ENCODE results near the gene IFT80.
A peak's percentile ranks its signal among the peaks of the same experiment; 100 is the strongest.

Gene IFT80

DNA sequence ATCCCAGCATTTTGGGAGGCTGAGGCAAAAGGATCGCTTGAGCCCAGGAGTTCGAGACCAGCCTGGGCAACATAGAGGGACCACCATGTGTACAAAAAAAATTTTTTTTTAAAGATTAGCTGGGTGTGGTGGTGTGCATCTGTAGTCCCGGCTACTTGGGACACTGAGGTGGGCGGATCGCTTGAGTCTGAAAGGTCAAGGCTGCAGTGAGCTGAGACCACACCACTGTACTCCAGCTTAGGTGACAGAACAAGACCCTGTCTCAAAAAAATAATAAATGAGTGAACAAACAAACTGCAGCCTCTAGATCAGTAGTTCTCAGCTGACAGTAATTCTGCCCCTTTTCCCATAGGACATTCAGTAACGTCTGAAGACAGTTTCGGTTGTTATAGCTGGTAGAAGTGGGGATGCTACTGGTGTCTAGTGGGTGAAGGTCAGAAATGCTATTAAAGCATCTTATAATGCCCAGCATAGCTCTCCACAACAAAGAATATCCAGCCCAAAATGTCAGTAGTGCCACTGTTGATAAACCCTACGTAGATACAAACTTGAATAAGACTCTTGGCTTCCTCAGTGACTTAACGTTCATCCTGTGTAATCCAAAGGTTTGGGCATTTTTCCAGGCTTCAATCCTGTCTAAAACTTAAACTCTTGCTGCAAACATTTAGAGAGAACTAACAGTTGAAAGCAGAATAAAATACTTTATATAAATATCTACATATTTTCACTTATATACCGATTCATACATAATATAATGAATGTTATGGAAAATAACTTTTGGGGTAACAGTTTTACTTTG is 11.0 kb upstream of the IFT80 start:
- no peak for DNase-seq
- H3K27me3 Mint-ChIP-seq, result no peaks in the 10 kb centered on the region
- no peaks in the 10 kb centered on the region for H3K9me3 Mint-ChIP-seq
- peaks cover 84% of the 10 kb centered on the region for H3K36me3 Mint-ChIP-seq (ENCODE audit: low read depth)
- H3K4me1 Mint-ChIP-seq (ENCODE audit: low read depth), result peaks cover 5% of the 10 kb centered on the region
- no peak overlapping the region for H3K4me3 Mint-ChIP-seq
- no peak overlapping the region for H3K27ac Mint-ChIP-seq

DNA sequence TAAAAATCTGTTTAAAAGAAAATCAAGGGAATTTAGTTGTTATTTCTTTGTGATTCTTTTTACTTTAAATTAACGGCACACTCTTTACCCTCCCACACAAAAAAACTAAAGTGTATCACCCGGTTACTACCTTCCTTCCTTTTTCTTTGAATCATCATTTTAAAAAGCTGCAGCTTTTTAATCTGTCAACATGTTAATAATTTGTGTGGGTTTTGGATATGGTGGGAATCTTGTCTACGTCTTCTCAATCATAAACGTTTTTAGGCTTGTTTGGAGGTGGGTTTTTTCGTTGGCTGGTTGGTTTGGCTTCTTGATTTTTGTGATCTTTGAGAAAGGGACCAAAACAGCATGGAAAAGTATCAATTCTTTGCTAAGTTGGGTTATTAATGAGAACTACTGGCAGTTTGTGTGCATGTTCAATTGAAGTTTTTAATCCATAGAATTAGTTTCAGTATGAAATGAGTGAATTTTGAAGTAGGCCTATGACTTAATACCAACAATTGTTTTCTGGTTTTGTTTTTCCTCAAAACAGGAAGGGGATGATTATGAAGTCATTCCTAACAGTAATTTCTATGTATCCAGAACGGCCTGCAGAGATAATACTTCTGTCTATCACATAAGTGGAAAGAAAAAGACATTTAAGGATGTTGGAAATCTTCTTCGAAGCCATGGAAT is 4.9 kb upstream of the IFT80 start:
- DNase-seq, result no peak
- peaks cover 11% of the 10 kb centered on the region for H3K27me3 Mint-ChIP-seq
- peak overlapping the region; percentile 97 for H3K4me3 Mint-ChIP-seq
- peaks cover 37% of the 10 kb centered on the region for H3K4me1 Mint-ChIP-seq (ENCODE audit: low read depth)
- no peaks in the 10 kb centered on the region for H3K9me3 Mint-ChIP-seq
- H3K27ac Mint-ChIP-seq, result peak overlapping the region; percentile 66
- peaks cover 92% of the 10 kb centered on the region for H3K36me3 Mint-ChIP-seq (ENCODE audit: low read depth)

DNA sequence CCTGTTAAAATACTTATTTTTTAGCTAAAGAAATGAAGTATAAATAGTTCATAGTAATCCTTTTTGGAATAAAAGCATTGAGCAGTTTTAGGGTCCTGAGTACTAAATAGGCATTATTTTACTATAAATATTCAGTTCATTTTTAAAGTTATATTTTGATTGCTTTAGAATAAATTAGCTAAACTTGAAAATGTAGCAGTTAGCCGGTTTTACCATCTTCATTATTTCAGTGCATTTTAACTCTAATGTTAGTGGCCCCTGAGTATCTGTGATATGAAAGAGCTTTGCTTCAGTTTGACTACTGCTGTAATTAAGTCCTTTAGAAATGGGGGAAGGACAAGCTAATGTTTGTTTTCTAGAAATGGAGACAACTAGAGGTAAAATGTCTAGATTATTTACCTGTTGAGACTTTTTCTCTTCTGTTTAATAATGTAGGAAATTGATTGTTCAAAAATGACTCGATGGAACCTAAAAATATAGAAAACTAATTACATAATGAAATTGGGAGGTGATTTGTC is 4.1 kb upstream of the IFT80 start:
- Mint-ChIP-seq H3K9me3 (no peaks in the 10 kb centered on the region), H3K4me3 (peak overlapping the region; percentile 97), H3K36me3 (ENCODE audit: low read depth) (peaks cover 92% of the 10 kb centered on the region), H3K4me1 (ENCODE audit: low read depth) (peaks cover 42% of the 10 kb centered on the region), H3K27ac (no peak overlapping the region), H3K27me3 (peaks cover 11% of the 10 kb centered on the region)
- no peak for DNase-seq

DNA sequence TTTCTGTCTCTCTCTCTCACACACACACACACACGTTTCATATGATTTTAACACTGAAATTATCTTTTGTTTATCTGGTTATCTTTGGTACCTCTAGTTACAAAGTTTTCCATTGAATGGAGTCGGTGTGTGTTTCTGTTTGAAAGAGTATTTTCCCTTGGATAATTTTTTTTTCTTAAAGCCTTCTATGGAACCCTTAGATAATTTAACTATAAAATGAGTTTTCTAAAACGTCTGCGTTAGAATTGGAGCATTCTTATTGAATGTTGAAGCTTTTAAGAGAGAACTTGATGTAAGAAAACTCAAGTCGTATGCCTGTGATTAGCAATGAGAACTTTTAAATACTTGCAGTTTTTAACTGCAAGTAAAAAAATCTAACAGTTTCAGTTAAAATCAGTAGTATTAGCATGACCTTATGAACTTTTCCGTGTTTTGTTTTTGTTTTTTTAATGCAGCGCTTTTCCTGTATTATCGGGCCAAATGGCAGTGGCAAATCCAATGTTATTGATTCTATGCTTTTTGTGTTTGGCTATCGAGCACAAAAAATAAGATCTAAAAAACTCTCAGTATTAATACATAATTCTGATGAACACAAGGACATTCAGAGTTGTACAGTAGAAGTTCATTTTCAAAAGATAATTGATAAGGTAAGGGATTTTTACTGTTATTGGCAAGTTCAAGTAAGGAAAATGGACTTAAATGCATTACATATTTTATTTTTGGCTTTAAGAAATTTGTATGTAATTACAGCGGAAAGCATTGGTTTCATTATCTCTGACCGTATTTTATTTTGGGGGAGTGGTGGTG is 3.4 kb upstream of the IFT80 start:
- Mint-ChIP-seq H3K4me3 (peak overlapping the region; percentile 97), H3K9me3 (no peaks in the 10 kb centered on the region), H3K4me1 (ENCODE audit: low read depth) (peaks cover 46% of the 10 kb centered on the region), H3K36me3 (ENCODE audit: low read depth) (peaks cover 87% of the 10 kb centered on the region), H3K27me3 (peaks cover 11% of the 10 kb centered on the region), H3K27ac (peak overlapping the region; percentile 35)
- no peak for DNase-seq

DNA sequence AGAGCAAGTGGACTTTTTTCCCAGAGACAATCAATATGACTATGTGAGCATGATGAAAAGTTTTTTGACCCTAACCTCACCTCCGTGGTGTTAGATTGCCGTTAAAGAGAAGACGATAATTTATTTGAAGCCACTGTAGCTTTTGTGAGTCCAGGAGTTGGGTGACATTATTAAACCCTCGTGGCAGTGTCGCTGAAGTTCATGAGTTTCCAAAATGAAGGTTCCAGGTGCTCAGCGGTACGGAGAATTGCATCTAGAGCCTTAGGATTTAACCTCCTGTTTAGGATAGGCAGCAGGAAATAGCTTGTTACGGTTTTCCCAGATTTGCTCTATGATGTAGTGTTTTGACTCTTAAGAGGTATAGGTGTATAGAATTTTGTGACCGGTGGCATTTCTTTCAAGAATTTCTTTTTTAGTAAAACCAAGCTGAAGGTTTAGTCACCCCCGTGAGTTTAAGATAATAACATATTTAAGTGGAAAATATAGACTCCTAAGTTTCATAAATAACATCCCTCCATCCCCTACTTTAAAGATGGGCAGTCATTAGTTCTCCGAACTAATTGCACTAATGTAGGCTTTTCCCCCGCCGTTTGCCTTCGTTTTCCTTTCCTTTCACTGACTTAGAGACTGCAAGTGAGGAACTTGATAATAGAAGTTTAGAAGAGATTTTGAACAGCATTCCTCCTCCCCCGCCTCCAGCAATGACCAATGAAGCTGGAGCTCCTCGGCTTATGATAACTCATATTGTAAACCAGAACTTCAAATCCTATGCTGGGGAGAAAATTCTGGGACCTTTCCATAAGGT is 2.5 kb upstream of the IFT80 start:
- no peak for DNase-seq
- Mint-ChIP-seq H3K4me1 (ENCODE audit: low read depth) (peaks cover 49% of the 10 kb centered on the region), H3K27ac (peak overlapping the region; percentile 88), H3K9me3 (no peaks in the 10 kb centered on the region), H3K4me3 (peak overlapping the region; percentile 97), H3K27me3 (peaks cover 11% of the 10 kb centered on the region), H3K36me3 (ENCODE audit: low read depth) (peaks cover 80% of the 10 kb centered on the region)

DNA sequence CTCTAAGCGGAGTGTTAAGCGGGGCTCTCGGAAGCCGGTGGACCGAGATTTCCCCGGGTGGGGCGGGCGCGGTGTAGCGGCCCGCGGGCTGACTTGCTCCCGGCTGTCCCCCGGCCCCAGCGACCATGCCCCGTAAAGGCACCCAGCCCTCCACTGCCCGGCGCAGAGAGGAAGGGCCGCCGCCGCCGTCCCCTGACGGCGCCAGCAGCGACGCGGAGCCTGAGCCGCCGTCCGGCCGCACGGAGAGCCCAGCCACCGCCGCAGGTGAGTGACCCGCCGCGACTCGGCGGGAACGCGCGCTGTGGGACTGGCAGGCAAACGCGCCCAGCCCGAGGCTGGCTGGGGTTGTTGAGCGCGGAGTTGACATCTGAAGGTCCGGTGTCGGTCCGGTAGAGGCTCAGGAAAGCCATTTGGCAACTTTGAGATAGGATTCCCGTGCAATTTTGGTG is 1.7 kb upstream of the IFT80 start:
- peak; percentile 50 for DNase-seq
- Mint-ChIP-seq H3K27me3 (peaks cover 11% of the 10 kb centered on the region), H3K36me3 (ENCODE audit: low read depth) (peaks cover 72% of the 10 kb centered on the region), H3K4me1 (ENCODE audit: low read depth) (peaks cover 51% of the 10 kb centered on the region), H3K4me3 (peak overlapping the region; percentile 97), H3K27ac (peak overlapping the region; percentile 99), H3K9me3 (no peaks in the 10 kb centered on the region)

DNA sequence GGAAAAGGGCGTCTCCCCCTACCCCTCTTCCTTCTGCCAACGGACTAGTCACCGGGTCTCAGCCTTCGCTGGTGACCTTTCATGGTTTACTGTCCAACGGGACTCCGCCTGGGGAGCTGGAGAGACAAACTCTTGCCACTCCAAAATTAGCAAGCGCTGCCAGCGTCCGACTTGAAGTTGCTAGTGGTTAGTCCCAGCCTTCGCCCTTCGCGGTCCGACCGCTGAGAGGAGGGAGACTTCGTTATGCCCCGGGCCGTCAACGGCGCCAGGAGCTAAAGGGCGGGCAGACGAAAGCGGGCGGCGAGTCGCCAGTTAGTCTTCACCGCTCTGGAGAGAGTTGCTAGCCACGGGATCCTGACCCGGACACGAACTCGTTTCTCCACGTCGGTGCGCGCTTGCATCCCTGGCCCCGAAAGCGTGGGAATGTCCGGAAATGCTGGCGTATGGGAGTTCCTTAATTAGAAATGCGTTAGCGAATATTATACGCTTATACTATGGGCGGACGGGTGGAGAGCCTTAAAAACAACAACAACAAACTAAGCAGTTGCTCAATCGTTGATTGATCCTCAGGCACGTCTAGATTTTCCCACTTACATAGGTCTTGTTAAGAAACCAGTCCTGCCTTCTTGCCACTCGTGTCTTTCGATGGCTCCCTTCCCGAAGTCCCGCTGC is 1.1 kb upstream of the IFT80 start:
- Mint-ChIP-seq H3K4me3 (peak overlapping the region; percentile 97), H3K9me3 (no peaks in the 10 kb centered on the region), H3K4me1 (ENCODE audit: low read depth) (peaks cover 51% of the 10 kb centered on the region), H3K27me3 (peaks cover 11% of the 10 kb centered on the region), H3K36me3 (ENCODE audit: low read depth) (peaks cover 67% of the 10 kb centered on the region), H3K27ac (peak overlapping the region; percentile 99)
- no peak for DNase-seq

DNA sequence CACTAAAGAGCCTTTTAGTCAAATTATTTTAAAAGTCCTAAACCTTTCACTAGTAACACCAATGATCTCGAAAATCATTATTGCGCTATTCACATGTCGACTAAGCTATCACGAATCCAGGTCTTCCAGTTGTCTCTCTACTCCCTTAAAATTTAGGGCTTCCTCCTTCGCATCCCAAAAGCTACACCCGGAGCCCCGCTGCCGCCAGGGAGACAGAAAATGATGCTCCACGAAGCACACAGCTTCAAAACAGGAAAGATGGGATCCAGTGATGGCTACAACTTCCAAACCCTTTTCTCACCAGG is 253 bp downstream of the IFT80 start:
- Mint-ChIP-seq H3K4me1 (ENCODE audit: low read depth) (peaks cover 43% of the 10 kb centered on the region), H3K9me3 (no peaks in the 10 kb centered on the region), H3K27ac (peak overlapping the region; percentile 99), H3K27me3 (peaks cover 11% of the 10 kb centered on the region), H3K4me3 (peak overlapping the region; percentile 97), H3K36me3 (ENCODE audit: low read depth) (peaks cover 54% of the 10 kb centered on the region)
- no peak for DNase-seq

DNA sequence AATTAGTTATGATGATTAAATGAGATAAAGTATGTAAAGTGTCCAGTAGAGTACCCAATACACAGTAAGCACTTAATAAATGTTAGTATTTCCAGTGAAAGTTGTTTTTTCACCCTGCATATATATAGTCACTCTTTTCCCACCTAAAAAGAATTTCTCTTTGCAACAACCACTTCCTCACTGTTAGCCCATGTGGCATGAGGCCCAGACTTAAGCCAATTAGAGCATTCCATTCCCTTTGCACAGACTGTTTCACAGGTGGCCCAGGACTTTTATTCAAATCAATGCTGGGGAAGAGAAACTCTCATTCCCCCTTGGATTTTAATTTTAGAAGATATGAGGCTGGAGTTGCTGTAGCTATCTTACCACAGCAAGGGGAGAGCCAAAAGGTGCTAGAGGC is 3.7 kb downstream of the IFT80 start:
- H3K27me3 Mint-ChIP-seq, result no peaks in the 10 kb centered on the region
- no peak for DNase-seq
- H3K4me3 Mint-ChIP-seq, result no peak overlapping the region
- H3K36me3 Mint-ChIP-seq (ENCODE audit: low read depth), result peaks cover 24% of the 10 kb centered on the region
- no peaks in the 10 kb centered on the region for H3K9me3 Mint-ChIP-seq
- H3K4me1 Mint-ChIP-seq (ENCODE audit: low read depth), result peaks cover 21% of the 10 kb centered on the region
- H3K27ac Mint-ChIP-seq, result no peak overlapping the region

DNA sequence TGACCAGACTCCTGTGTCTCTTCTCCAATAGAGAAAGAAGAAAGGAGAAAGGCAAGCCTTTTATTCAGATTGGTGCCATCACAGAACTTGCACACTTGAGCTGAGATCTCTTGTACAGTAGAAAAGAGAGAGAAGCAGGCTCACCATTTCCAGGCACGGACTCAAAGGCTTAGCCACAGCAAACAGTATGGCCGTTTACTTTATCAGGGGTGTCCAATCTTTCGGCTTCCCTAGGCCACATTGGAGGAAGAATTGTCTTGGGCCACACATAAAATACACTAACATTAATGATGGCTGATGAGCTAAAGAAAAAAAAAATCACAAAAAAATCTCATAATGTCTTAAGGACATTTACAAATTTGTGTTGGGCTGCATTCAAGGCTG is 5.0 kb downstream of the IFT80 start:
- no peak overlapping the region for H3K4me3 Mint-ChIP-seq
- H3K27ac Mint-ChIP-seq, result no peak overlapping the region
- H3K9me3 Mint-ChIP-seq, result no peaks in the 10 kb centered on the region
- peaks cover 11% of the 10 kb centered on the region for H3K36me3 Mint-ChIP-seq (ENCODE audit: low read depth)
- no peak for DNase-seq
- no peaks in the 10 kb centered on the region for H3K27me3 Mint-ChIP-seq
- peaks cover 21% of the 10 kb centered on the region for H3K4me1 Mint-ChIP-seq (ENCODE audit: low read depth)

DNA sequence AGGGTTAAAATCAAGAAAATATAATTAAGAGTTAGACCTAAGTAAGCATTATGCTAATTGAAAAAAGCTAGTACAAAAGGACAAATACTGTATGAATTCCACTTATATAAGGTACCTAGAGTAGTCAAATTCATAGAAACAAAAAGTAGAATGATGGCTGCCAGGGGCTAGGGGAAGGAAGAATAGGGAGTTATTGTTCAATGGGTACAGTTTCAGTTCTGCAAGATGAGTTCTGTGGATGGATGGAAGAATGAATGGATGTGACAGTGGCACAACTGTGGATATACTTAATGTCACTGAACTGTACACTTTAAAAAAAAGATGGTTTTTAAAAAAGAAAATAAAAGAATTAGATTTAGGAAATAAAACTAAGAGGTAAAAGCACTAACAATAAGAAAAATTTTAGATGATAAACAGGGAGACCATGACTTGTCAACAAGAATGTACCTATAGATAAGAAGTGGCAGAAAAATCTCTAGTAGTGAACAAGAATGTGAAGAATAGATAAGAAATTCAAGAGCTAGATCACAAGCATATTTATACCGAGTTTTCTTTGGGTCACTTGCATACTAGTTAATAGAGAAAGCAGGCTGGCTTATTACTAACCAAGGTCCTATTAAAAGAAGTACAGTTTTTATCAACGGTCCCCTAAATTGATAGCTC is 5.5 kb downstream of the IFT80 start:
- Mint-ChIP-seq H3K27me3 (no peaks in the 10 kb centered on the region), H3K4me3 (no peak overlapping the region), H3K4me1 (ENCODE audit: low read depth) (peaks cover 19% of the 10 kb centered on the region), H3K9me3 (no peaks in the 10 kb centered on the region), H3K27ac (no peak overlapping the region), H3K36me3 (ENCODE audit: low read depth) (peaks cover 6% of the 10 kb centered on the region)
- DNase-seq, result no peak

DNA sequence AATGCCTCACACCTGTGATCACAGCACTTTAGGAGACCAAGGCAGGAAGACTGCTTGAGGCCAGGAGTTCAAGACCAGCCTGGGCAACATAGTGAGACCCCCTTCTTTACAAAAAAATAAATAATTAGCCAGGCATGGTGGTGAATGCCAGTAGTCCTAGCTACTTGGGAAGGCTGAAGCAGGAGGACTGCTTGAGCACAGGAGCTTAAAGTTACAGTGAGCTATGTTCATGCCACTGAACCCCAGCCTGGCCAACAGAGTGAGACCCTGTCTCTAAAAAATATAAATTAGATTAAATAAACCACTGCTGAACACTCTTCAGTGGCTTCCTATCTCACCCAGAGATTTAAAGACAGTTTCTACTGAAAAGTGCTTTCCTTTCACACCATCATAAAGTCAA is 6.2 kb downstream of the IFT80 start:
- H3K36me3 Mint-ChIP-seq (ENCODE audit: low read depth), result peaks cover 3% of the 10 kb centered on the region
- no peak overlapping the region for H3K27ac Mint-ChIP-seq
- H3K4me1 Mint-ChIP-seq (ENCODE audit: low read depth), result peaks cover 12% of the 10 kb centered on the region
- H3K4me3 Mint-ChIP-seq, result no peak overlapping the region
- DNase-seq, result no peak
- no peaks in the 10 kb centered on the region for H3K27me3 Mint-ChIP-seq
- no peaks in the 10 kb centered on the region for H3K9me3 Mint-ChIP-seq

DNA sequence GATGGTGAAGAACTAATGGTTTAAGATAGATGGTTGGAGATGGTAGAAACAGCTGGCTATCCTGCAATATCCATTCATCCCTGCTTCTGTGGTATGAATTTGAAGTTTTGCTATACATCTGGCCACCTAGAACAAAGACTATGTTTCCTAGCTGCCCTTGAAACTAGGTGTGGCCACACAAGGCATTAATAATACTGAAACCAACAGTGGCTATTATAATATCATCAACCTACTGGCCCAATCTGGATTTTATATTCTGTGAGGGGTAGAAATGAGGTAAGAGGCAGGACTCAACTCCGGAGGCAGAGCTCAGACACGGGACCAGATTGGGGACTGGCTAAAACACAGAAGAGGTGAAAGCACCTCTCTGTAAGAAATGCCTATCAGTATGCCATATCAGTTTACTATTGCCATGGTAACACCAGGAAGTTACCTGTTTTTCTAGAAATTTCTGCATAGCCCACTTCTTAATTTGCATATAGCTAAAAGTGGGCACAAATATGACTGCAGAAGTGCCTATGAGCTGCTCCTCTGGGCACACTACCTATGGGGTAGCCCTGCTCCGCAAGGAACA is 8.4 kb downstream of the IFT80 start:
- no peak for DNase-seq
- peaks cover 3% of the 10 kb centered on the region for H3K36me3 Mint-ChIP-seq (ENCODE audit: low read depth)
- no peaks in the 10 kb centered on the region for H3K9me3 Mint-ChIP-seq
- no peaks in the 10 kb centered on the region for H3K27me3 Mint-ChIP-seq
- H3K4me1 Mint-ChIP-seq (ENCODE audit: low read depth), result peaks cover 8% of the 10 kb centered on the region
- H3K4me3 Mint-ChIP-seq, result no peak overlapping the region
- no peak overlapping the region for H3K27ac Mint-ChIP-seq

Data from activated T-cell treated with anti-CD3 and anti-CD28 coated beads, Interleukin-2, amount 50 U/mL, for 24 hours (primary cell).